AML-193 (cell line): ENCODE measurements around the gene ALDH3B1.

Experiments used
- DNase-seq, 2 experiments: peaks; one replicate each; lab custom pipeline; 2025; lab: John Stamatoyannopoulos, UW

The ALDH3B1 gene

GRCh38 chr11:68071281-68072048, 61.3 kb downstream of the ALDH3B1 start:
- DNase-seq: peak in 1 of 2 experiments; percentile 0

GRCh38 chr11:68074584-68075352, 64.6 kb downstream of the ALDH3B1 start:
- DNase-seq: no peak

GRCh38 chr11:68076371-68077042, 66.4 kb downstream of the ALDH3B1 start:
- DNase-seq: no peak

- DNase-seq: no peak
These were observed 67.8 kb downstream of the ALDH3B1 start for GRCh38 chr11:68077617-68078582.
